ENCODE measurements around the gene SNAP25.

DNA sequence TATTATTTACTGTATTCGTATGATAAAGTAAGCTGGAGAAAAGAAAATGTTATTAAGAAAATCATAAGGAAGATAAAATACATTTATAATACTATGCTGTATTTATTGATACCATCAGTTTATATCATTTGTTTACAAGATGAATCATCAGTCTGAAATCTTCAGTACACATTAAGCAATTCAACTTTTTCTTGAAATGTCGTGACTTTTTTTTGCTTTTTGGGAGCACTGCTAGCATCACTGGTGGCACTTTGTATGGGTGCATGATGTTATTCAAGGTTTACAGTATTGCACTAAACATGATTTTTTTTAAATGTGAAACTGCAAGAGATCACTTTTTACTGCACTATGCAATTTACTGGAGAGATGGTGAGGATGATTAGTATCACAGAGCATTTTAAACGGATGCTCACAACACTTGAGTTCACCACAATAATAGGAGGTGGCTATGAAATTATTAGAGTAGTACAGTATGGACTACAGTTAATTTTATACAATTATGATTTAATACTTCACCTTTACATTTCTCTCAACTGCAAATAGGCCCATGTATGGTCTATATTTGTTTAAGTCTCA, 85.9 kb downstream of the SNAP25 start:
- TF ChIP-seq, protein P1, sequence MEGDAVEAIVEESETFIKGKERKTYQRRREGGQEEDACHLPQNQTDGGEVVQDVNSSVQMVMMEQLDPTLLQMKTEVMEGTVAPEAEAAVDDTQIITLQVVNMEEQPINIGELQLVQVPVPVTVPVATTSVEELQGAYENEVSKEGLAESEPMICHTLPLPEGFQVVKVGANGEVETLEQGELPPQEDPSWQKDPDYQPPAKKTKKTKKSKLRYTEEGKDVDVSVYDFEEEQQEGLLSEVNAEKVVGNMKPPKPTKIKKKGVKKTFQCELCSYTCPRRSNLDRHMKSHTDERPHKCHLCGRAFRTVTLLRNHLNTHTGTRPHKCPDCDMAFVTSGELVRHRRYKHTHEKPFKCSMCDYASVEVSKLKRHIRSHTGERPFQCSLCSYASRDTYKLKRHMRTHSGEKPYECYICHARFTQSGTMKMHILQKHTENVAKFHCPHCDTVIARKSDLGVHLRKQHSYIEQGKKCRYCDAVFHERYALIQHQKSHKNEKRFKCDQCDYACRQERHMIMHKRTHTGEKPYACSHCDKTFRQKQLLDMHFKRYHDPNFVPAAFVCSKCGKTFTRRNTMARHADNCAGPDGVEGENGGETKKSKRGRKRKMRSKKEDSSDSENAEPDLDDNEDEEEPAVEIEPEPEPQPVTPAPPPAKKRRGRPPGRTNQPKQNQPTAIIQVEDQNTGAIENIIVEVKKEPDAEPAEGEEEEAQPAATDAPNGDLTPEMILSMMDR (IDR thresholded peaks at IDR 0.05), result no peak
- TF ChIP-seq POLR2A (IDR thresholded peaks at IDR 0.05; ENCODE audit: low read depth) (no peak), EP300 (IDR thresholded peaks at IDR 0.05) (no peak)

All from esophagus muscularis mucosa (tissue), 4 donors.